SK-N-SH (cell line): ENCODE data around the gene PPM1N. TPM values are rescaled to one million over a fixed set of nuclear protein-coding genes. Genes with fewer than 3 reads are reported as not detected.

ENCODE experiments used
- CTCF ChIA-PET: fragments of 300-600, 350-600 bp; formaldehyde crosslinking; extraction: SDS; loops from one replicate; lab custom pipeline; 2021; lab: Yijun Ruan, JAX
- POLR2A ChIA-PET: fragments of 350-600 bp; sonication (Branson Sonifier 250); formaldehyde crosslinking; extraction: SDS; loops from one replicate; lab custom pipeline; 2020; ENCODE audit warnings: antibody characterized with exemption, inconsistent platforms; lab: Yijun Ruan, JAX
- DNase-seq: peaks from one replicate; pipeline ENCODE4 v3.0.0; 2012
- H2AFZ ChIP-seq: fragments of 200-600 bp; sonication (generic); 2 replicates; pipeline ENCODE4 v1.8.1; 2016; ENCODE audit warnings: antibody characterized with exemption, mild to moderate bottlenecking, low read depth
- H3F3A ChIP-seq: fragments of 200-600 bp; sonication (generic); replicated peaks from 2 replicates; pipeline ENCODE3; 2016; ENCODE audit warnings: antibody characterized with exemption, mild to moderate bottlenecking; ENCODE audit not compliant: insufficient read depth
- H3K27ac ChIP-seq, 2 experiments: fragments of 200-500 bp in 1 of 2; fragments of 200-600 bp in 1 of 2; sonication (Bioruptor generic) in 1 of 2; sonication (generic), shearing (Covaris generic) in 1 of 2; 2 replicates each; pipeline versions ENCODE4 v1.5.1 to v1.6.1; 2014 to 2016; ENCODE audit warnings: low read depth in 2 of 2, inconsistent platforms in 1 of 2, low read length in 1 of 2, mild to moderate bottlenecking in 1 of 2, mixed read lengths in 1 of 2
- H3K27me3 ChIP-seq: fragments of 200-600 bp; sonication (generic), shearing (Covaris generic); 2 replicates; pipeline ENCODE4 v1.6.1; 2016; ENCODE audit warnings: mixed run types; ENCODE audit not compliant: insufficient read depth
- H3K36me3 ChIP-seq, 2 experiments: fragments of 200-500 bp in 1 of 2; fragments of 200-600 bp in 1 of 2; sonication (Bioruptor generic) in 1 of 2; sonication (generic) in 1 of 2; replicated peaks in 1 of 2; 2 replicates each; pipeline versions ENCODE3 to v1.5.1; 2014 to 2016; ENCODE audit warnings: low read length in 1 of 2, mild to moderate bottlenecking in 1 of 2; ENCODE audit not compliant: insufficient read depth in 2 of 2, control insufficient read depth in 1 of 2
- H3K4me1 ChIP-seq, 2 experiments: fragments of 200-500 bp in 1 of 2; fragments of 200-600 bp in 1 of 2; sonication (Bioruptor generic) in 1 of 2; sonication (generic), shearing (Covaris generic) in 1 of 2; 2 replicates each; pipeline versions ENCODE4 v1.5.1 to v1.6.1; 2014 to 2016; ENCODE audit warnings: low read depth in 1 of 2, low read length in 1 of 2, mixed run types in 1 of 2; ENCODE audit not compliant: insufficient read depth in 2 of 2, control insufficient read depth in 1 of 2
- H3K4me2 ChIP-seq: fragments of 200-600 bp; sonication (generic), shearing (Covaris generic); 2 replicates; pipeline ENCODE4 v1.6.1; 2017; ENCODE audit warnings: mixed run types
- H3K4me3 ChIP-seq, 2 experiments: fragments of 200-500 bp in 1 of 2; fragments of 200-600 bp in 1 of 2; sonication (Bioruptor generic) in 1 of 2; sonication (generic), shearing (Covaris generic) in 1 of 2; 2 replicates each; pipeline versions ENCODE4 v1.5.1 to v1.8.1; 2014 to 2016; ENCODE audit warnings: low read depth in 2 of 2, inconsistent platforms in 1 of 2, low read length in 1 of 2, mild to moderate bottlenecking in 1 of 2, mixed read lengths in 1 of 2, moderate library complexity in 1 of 2
- H3K79me2 ChIP-seq: fragments of 200-600 bp; sonication (generic); 2 replicates; pipeline ENCODE4 v1.8.1; 2017; ENCODE audit warnings: mild to moderate bottlenecking; ENCODE audit not compliant: insufficient read depth
- H3K9ac ChIP-seq: fragments of 200-600 bp; sonication (generic); 2 replicates; pipeline ENCODE4 v1.6.1; 2017; ENCODE audit warnings: mixed run types
- H3K9me2 ChIP-seq: fragments of 200-600 bp; sonication (generic); 2 replicates; pipeline ENCODE4 v1.6.1; 2017; ENCODE audit warnings: mixed run types
- H3K9me3 ChIP-seq: fragments of 200-600 bp; sonication (generic); 2 replicates; pipeline ENCODE4 v1.6.1; 2017; ENCODE audit warnings: mixed run types, mild to moderate bottlenecking, moderate library complexity
- H4K20me1 ChIP-seq: fragments of 200-600 bp; sonication (generic); 2 replicates; pipeline ENCODE4 v1.6.1; 2017; ENCODE audit warnings: mild to moderate bottlenecking, mixed run types; ENCODE audit not compliant: insufficient read depth
- FOXM1 ChIP-seq: IDR thresholded peaks from 2 replicates; pipeline ENCODE4 v1.4.0; 2012; ENCODE audit warnings: low read depth, mild to moderate bottlenecking
- GATA2 ChIP-seq: sonication (generic); formaldehyde crosslinking; IDR thresholded peaks from 2 replicates; pipeline ENCODE4 v1.5.0; 2020; ENCODE audit warnings: mild to moderate bottlenecking, missing genetic modification reagents
- NRF1 ChIP-seq: IDR thresholded peaks from 2 replicates; pipeline ENCODE4 v1.6.1; 2012; ENCODE audit warnings: low read depth, mild to moderate bottlenecking, low read length
- POLR2AphosphoS5 ChIP-seq: IDR thresholded peaks from 2 replicates; pipeline ENCODE4 v1.6.1; 2012; ENCODE audit warnings: low read depth, low read length
- RFX5 ChIP-seq: IDR thresholded peaks from 2 replicates; pipeline ENCODE4 v1.6.1; 2012; ENCODE audit warnings: mild to moderate bottlenecking, improper control_type of control experiment, low read length
- SIN3A ChIP-seq: IDR thresholded peaks from 2 replicates; pipeline ENCODE4 v1.6.1; 2012; ENCODE audit warnings: low read depth, mild to moderate bottlenecking, low read length, moderate library complexity, borderline replicate concordance
- USF1 ChIP-seq: IDR thresholded peaks from 2 replicates; pipeline ENCODE4 v1.4.0; 2012; ENCODE audit warnings: low read depth, borderline replicate concordance
- USF2 ChIP-seq: fragments of 150-350 bp; IDR thresholded peaks from 2 replicates; pipeline ENCODE4 v1.6.1; 2017; ENCODE audit warnings: antibody characterized with exemption, low read length, low read depth, borderline replicate concordance
- WGBS: methylation state at CpG from one replicate; pipeline ENCODE4 v1.1.6; 2017; ENCODE audit warnings: low lambda C conversion rate; 5-methylcytosine and 5-hydroxymethylcytosine counted together
- polyA plus RNA-seq, 3 experiments: library from polyadenylated mRNA; depleted of rRNA; stranded (reverse); fragments of >200 nt; gene quantifications; 2 replicates each; pipeline ENCODE4 v1.2.3, GENCODE V29; 2012

The PPM1N gene
- polyA plus RNA-seq, 1 of the 3 experiments (the other 2 are of a cell fraction) = 10.3 TPM

- POLR2A ChIA-PET = no interaction called here
- WGBS = 70% methylated on average over 7 of the region's 7 CpGs
Measured at GRCh38 chr19:45448887-45449299, 49.4 kb upstream of the PPM1N start.

GRCh38 chr19:45450012-45450333 lies 48.3 kb upstream of the PPM1N start:
- H3K9me3 ChIP-seq = no peaks in the 10 kb centered on the region
- TF ChIP-seq RFX5 (no peak), USF1 (no peak), USF2 (no peak), NRF1 (no peak), POLR2AphosphoS5 (no peak), FOXM1 (no peak)
- TF ChIP-seq, all 33 proteins: peak for 0
- Histone ChIP-seq H3K27me3 (no peaks in the 10 kb centered on the region), H3K4me1 (peaks cover under 1 to 8% of the 10 kb centered on the region in 2 experiments; a peak in 2 of 4 replicates), H3K9ac (peak overlapping the region; percentile 96), H3K36me3 (no peaks in the 10 kb centered on the region), H3K4me2 (peak overlapping the region; percentile 87), H3K9me2 (no peaks in the 10 kb centered on the region), H2AFZ (peak overlapping the region; percentile 74; the same call in 1 of the 2 replicates), H4K20me1 (no peaks in the 10 kb centered on the region), H3K27ac (peak overlapping the region in 1 of 2 experiments; percentile 92; a peak in 3 of 4 replicates), H3K4me3 (peak overlapping the region; percentile 55 to 69), H3F3A (peaks cover 16% of the 10 kb centered on the region), H3K79me2 (no peaks in the 10 kb centered on the region)
- POLR2A ChIA-PET = no interaction called here
- DNase-seq = no peak
- 77% methylated on average over 5 of the region's 5 CpGs for WGBS
- CTCF ChIA-PET = interaction anchor here (3.0 to 15.0 kb wide), 2 partner anchors 10 to 23 kb away, joined by 38 to 870 read pairs; partner anchors contain the start of gene FOSB

More at GRCh38 chr19:45448887-45449299, 49.4 kb upstream of the PPM1N start:
- H3K9me2 ChIP-seq = no peaks in the 10 kb centered on the region
- no peaks in the 10 kb centered on the region for H3K79me2 ChIP-seq
- CTCF ChIA-PET = interaction anchor here (3.0 to 15.0 kb wide), 2 partner anchors 9 to 24 kb away, joined by 38 to 870 read pairs; partner anchors contain the start of gene FOSB
- no peaks in the 10 kb centered on the region for H3K36me3 ChIP-seq
- no peak for DNase-seq
- peaks cover 0 to 13% of the 10 kb centered on the region in 2 experiments; a peak in 1 of 4 replicates for H3K4me1 ChIP-seq
- TF ChIP-seq SIN3A (no peak), GATA2 (CRISPR knock-in tag) (no peak)
- H4K20me1 ChIP-seq = no peaks in the 10 kb centered on the region
- no peak overlapping the region for H2AFZ ChIP-seq
- no peaks in the 10 kb centered on the region for H3K27me3 ChIP-seq
- no peak overlapping the region for H3K9ac ChIP-seq
- peaks cover 23% of the 10 kb centered on the region for H3F3A ChIP-seq
- no peaks in the 10 kb centered on the region for H3K9me3 ChIP-seq
- no peak overlapping the region; a peak in 1 of 4 replicates for H3K27ac ChIP-seq
- H3K4me3 ChIP-seq = no peak overlapping the region
- H3K4me2 ChIP-seq = no peak overlapping the region
